Activated effector memory CD4-positive, alpha-beta T cell treated with anti-CD3 and anti-CD28 coated beads, Interleukin-2, amount 50 U/mL, for 16 hours (primary cell): ENCODE data around the gene KIF13A.
"Not testable (repeated sequence)": the region's sequence is repeated elsewhere in the genome, so short reads cannot be mapped to it uniquely, and the experiment has no call there.

ENCODE experiments used
- DNase-seq: peaks from one replicate; pipeline ENCODE4 v3.0.0-alpha.2; 2020

KIF13A gene

GRCh38 chr6:17987447-17987696 lies at the start of gene KIF13A:
TSS of gene KIF13A (minus strand) at chr6:17987635. CDS start at chr6:17987463, 172 bp downstream.
- no peak for DNase-seq

DNA sequence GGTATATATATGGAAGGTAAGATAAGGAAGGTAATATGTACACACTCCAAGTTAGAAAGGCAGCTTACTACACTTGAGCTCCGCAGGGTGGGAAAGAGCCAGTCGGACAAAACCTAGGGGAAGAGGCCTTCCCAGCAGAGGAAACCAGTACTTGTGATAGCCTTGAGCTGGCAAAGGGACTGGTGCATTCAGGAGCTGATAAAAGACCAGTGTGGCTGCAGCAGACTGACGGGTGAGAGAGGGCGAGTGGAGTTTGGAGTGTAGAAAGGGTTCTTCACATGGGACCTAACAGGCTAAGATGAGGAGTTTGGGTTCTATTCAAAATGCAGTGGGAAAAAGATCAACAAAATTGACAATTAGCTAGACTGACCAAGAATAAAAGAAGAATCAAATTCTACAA lies 49.3 kb upstream of the KIF13A start:
- no peak for DNase-seq

DNA sequence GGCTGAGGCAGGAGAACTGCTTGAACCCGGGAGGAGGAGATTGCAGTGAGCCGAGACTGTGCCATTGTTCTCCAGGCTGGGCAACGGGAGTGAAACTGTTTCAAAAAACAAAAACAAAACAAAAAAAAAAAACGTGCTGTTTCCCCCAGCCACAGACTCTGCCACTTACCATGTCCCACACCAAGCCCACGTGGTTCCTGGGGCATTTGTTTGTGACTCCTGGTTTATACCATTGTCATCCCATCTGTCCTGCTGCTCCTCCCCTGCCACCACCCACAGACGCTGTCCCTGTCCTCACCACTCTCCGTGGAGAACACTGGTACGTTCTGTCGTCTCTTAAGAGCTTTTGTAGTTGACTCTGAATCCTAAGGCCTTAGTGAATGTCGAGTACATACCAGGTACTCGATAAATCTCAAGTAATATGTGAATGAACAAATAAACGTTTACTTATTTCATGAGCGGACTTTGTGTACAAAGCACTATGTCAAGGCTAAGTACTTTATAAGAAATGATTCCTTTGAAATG lies 48.0 kb upstream of the KIF13A start:
- DNase-seq, result no peak

GRCh38 chr6:18034798-18035202 lies 47.4 kb upstream of the KIF13A start:
- no peak for DNase-seq

GRCh38 chr6:18031680-18032256 lies 44.3 kb upstream of the KIF13A start:
- no peak for DNase-seq

- no peak for DNase-seq
Measured at GRCh38 chr6:18031189-18031588, 43.8 kb upstream of the KIF13A start.

DNA sequence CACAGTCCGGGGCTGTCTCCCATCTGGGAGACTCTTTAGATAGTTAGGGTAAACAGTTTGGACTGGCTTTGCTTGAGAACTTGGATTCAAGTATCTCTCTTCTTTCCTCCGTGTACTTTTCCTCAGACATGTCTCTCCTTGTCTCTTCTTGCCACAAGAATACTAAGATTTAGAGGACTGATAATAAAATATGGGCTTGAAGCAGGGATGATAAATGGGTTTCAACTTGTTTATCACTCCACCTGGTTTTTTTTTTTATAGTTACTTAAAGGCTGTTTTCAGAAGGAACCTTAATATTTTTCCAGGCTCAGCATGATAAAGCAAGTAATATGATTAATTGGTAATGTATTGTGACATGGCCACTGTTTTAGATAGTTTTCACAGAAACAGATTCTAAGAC lies 40.9 kb upstream of the KIF13A start:
- DNase-seq, result no peak

DNA sequence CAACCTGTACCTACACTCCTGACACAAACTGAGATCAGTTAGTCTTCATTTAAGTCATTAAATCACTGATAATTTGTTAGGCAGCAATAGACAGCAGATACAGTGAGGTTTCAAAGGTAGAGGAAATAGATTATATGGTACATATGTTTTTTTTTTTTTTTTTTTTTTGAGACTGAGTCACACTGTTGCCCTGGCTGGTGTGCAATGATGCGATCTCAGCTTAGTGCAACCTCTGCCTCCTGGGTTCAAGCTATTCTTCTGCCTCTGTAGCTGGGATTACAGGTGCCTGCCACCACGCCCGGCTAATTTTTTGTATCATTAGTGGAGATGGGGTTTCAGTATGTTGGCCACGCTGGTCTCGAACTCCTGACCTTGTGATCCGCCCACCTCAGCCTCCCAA lies 38.2 kb upstream of the KIF13A start:
- no peak for DNase-seq

DNA sequence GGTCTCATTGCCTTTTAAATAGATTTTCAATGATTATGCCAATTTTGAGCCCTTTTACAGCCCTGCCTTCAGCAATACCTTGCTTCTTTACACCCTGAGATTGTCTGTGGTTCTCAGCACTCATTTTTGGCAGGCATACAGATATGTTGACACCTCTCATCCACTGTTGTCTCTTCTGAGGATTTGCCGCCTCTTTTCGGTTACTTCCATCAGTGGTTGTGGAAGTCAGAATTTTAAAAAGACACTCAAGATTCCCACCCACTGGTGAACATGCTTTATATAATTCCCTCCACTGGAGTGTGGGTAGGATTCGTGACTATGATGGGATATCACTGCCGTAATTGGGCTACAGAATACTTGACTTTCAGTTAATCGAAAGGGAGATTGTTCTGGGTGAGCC lies 37.4 kb upstream of the KIF13A start:
- no peak for DNase-seq

- no peak for DNase-seq
Measured at GRCh38 chr6:18023891-18024290, 36.5 kb upstream of the KIF13A start.

GRCh38 chr6:18022398-18023231 lies 35.2 kb upstream of the KIF13A start:
- DNase-seq, result no peak

GRCh38 chr6:18021166-18021850 lies 33.9 kb upstream of the KIF13A start:
- no peak for DNase-seq

DNA sequence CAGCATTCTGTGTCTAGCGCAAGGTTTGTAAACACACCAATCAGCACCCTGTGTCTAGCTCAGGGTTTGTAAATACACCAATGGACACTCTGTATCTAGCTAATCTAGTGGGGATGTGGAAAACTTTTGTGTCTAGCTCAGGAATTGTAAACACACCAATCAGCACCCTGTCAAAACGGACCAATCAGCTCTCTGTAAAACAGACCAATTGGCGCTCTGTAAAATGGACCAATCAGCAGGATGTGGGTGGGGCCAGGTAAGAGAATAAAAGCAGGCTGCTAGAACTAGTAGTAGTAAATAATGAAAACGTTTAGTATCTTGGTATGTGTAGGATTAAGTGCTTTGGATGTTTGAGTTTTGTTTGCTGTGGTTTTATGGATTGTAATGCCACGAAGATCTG lies 33.1 kb upstream of the KIF13A start:
- not testable (repeated sequence) for DNase-seq

GRCh38 chr6:18019539-18020534 lies 32.4 kb upstream of the KIF13A start:
- no peak for DNase-seq

DNA sequence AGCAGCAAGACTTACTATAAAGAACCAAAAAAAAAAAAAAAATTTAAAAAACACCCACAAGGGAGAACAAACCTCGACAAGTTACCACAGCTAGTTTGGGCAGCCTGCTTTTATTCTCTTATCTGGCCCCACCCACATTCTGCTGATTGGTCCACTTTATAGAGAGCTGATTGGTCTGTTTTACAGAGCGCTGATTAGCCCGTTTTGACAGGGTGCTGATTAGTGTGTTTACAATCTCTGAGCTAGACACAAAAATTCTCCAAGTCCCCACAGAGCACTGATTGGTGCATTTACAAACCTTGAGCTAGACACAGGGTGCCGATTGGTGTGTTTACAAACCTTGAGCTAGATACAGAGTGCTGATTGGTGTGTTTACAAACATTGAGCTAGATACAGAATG lies 31.7 kb upstream of the KIF13A start:
- not testable (repeated sequence) for DNase-seq

DNA sequence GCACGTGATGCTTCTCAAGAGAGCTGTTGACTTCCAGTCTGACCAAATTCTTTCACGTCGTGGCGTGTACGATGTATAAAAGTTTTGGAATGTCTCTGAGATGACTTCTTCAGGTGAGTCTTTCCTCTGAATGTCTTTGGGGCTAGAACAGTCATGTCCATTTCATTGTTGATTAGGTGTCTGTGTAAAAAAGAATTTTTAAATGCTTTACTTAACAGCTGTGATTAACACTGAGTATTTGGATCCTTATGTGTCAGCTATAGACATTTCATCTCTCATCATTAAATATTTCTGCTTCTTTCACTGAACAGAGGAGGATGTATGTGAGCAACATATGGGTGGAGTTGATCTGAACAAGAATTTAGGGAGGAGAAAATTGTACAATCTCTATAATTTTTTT lies 29.3 kb upstream of the KIF13A start:
- DNase-seq, result no peak

DNA sequence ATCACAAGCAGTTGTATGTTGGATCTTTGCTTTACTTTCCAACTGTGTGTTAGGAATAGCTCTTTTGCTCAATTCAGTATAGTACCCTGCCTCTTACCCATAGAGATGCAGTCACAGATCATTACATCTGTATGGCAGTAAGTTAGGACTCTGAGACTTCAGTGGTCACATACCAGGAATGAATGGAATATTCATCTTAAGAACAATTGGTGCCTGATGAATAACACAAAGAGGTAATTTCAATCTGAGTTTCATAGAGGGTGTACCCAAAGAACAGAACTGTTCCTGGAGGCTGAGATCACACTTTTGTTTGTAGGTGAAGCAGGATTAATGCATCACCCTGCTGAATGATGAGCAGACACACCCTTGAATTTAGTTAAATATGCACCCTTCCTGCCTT lies 28.7 kb upstream of the KIF13A start:
- DNase-seq, result no peak

- DNase-seq, result no peak
Measured at GRCh38 chr6:18011287-18011686, 23.9 kb upstream of the KIF13A start.

DNA sequence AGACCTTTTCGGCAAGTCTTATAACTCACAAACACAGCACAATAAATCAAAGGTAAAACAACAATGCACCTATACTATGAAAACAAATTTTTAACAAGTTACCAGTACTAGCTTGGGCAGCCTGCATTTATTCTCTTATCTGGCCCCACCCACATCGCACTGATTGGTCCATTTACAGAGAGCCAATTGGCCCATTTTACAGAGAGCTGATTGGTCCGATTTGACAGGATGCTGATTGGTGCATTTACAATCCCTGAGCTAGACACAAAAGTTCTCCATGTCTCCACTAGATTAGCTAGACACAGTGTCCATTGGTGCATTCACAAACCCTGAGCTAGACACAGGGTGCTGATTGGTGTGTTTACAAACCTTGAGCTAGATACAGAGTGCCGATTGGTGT lies 23.1 kb upstream of the KIF13A start:
- DNase-seq, result not testable (repeated sequence)

DNA sequence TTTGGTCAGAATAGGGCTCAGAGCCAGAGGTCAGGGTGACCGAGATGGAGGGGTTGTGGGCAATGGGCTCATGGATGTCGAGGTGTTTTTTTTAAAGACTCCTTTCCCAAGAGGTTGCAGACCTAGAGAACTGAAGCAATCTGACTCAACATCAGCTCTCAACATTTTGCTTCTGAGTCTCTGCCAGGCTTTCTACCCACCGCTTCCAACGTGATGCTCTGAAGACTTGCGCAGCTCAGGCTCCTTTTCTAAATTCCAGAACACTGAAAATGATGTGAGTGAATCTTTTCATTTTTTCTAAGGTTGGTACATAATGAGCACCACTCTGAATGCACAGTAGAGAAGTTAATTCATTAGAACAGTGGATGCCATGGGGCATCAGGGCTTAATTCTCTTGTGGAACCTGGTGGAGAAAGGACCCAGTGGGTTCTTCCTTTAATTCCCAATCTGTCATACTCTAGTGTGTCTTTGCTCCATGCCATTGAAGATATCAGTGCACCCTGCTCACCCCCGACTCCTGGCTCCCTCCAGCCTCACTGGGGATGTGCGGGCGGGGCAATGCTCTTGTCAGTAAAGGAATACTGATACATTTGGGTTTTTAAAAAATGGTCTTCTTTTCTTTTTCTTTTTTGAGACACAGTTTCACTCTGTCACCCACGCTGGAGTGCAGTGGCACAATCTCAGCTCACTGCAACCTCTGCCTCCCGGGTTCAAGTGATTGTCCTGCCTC lies 17.0 kb upstream of the KIF13A start:
- DNase-seq, result no peak

GRCh38 chr6:17999425-17999824 lies 12.0 kb upstream of the KIF13A start:
- DNase-seq, result no peak

DNA sequence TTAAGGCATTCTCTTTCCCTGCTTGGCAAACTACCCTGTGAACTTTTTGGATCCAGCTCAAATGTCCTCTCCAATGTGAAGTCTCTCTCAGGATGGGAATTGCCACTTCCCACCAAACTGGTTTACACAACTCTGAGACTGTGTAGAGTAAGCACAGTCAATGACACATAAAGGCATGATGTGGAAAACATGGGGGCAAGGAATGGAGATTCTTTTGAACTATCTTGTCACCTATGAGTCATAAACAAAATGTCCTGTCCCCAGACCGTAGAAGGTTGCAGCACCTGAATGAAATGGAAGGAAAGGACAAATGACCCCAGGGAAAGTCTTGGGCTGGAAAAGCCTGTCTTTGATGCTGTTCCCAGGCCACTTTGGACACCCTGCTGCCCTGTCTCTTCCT lies 11.0 kb upstream of the KIF13A start:
- no peak for DNase-seq
